ENCODE measurements around the gene RAD54L.

RAD54L gene

DNA sequence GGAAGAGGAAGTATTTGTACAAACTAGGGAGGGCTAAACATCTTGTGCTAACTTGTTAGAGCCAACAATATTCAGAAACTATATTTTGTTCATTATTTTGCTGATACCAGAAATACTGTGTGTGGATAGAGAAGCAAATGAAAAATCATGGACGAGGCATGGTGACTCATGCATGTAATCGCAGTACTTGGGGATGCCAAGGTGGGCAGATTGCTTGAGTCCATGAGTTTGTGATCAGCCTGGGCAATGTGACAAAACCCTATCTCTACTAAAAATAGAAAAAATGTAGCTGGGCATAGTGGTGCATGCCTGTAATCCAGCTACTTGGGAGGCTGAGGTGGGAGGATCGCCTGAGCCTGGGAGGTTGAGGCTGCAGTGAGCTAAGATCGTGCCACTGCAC, 42.4 kb downstream of the RAD54L start:
- ChIA-PET POLR2A (ENCODE audit: low non-redundant PET) (no interaction called here), CTCF (interaction anchor here (0.8 kb wide), 2 partner anchors 45 to 55 kb away, joined by 3 read pairs; no protein-coding TSS in a partner anchor)
- no peak for DNase-seq (ENCODE audit: low spot score)
- TF ChIP-seq, protein P1, sequence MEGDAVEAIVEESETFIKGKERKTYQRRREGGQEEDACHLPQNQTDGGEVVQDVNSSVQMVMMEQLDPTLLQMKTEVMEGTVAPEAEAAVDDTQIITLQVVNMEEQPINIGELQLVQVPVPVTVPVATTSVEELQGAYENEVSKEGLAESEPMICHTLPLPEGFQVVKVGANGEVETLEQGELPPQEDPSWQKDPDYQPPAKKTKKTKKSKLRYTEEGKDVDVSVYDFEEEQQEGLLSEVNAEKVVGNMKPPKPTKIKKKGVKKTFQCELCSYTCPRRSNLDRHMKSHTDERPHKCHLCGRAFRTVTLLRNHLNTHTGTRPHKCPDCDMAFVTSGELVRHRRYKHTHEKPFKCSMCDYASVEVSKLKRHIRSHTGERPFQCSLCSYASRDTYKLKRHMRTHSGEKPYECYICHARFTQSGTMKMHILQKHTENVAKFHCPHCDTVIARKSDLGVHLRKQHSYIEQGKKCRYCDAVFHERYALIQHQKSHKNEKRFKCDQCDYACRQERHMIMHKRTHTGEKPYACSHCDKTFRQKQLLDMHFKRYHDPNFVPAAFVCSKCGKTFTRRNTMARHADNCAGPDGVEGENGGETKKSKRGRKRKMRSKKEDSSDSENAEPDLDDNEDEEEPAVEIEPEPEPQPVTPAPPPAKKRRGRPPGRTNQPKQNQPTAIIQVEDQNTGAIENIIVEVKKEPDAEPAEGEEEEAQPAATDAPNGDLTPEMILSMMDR (conservative IDR thresholded peaks at IDR 0.05; ENCODE audit: low read depth) = no peak
- H3K27ac ChIP-seq = no peak overlapping the region

DNA sequence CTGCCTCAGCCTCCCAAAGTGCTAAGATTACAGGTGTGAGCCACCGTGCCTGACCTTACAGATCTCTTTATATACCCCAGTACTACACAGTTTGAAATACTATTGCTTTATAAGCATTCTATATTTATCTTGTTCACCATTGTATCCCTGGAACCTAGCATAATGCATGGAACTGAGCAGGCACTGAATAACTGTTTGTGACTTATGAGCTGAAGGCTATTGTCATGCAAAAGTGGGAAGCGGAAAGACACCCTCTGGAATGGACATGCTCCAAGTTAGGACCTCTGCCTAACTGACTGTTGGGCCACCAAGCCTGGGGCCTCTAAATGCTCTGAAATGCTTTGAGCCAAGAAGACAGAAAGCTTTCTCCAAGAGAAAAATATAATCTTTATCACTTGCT, 47.7 kb downstream of the RAD54L start:
- TF ChIP-seq, protein P1 (conservative IDR thresholded peaks at IDR 0.05; ENCODE audit: low read depth) = no peak

DNA sequence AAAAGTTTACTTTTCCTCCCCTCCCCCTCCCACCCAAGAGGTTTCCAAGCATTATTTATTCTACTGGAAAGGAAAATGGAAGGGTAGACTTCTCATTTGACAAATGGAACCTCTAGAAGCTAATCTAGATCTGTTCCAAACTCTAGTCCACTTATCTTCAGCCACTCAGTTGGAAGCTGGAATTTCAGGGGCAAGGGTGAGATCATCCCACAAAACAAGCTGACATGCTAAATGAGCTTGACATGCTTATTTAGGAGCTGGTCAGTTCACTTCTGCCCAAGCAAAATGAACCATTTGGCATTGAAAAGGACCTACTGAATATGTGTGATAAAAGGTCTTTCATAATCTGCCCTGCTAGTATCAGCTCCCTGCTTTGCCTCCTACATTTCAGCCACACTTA, 50.8 kb downstream of the RAD54L start:
- ChIA-PET POLR2A (ENCODE audit: low non-redundant PET) (no interaction called here), CTCF (interaction anchor here (0.6 to 1.0 kb wide), 2 partner anchors 53 to 308 kb away, joined by 3 to 5 read pairs; no protein-coding TSS in a partner anchor)
- TF ChIP-seq, protein P1 (conservative IDR thresholded peaks at IDR 0.05; ENCODE audit: low read depth) = no peak
- no peak for DNase-seq (ENCODE audit: low spot score)
- no peak overlapping the region for H3K27ac ChIP-seq

More for the DNA sequence above, 47.7 kb downstream of the RAD54L start:
- POLR2A ChIA-PET (ENCODE audit: low non-redundant PET) = no interaction called here
- H3K27ac ChIP-seq = no peak overlapping the region
- DNase-seq (ENCODE audit: low spot score) = no peak
- CTCF ChIA-PET = interaction anchor here (0.6 kb wide), 1 partner anchor 39 kb away, joined by 4 read pairs; no protein-coding TSS in a partner anchor

DNA sequence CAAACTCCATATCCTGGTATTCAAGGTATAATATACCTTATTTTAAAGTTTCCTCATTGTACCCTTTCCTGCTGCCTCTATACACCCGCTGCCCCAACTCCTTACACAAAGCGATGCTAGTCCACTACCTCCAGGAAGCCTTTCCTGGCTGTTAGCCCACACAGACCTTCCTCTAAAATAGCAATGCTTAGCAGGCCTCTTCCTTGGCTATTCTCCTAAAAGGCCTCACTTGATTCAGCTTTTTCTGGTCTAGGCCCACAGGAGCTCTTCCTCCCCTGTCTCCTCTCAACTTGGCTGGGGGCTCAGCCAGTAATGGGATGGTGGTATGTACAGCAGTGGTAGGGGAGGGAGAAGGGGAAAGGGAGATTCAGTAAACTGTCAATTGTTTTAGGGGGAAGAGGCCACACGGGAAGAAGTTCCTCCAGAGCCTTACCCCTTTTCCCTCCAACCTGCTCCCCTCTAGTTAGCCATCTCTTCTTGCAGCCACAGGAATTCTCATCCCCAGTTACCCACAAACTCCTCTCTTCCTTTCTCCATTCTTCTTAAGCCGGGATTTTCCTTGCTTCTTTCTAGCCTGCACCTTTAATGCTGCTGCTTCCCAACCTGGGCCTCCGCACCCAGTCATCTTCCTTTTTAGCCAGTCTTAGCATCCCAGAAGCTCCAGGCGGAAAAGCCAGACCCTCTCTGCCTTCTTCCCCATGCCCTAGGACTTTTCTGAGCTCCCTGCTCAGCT, 53.3 kb downstream of the RAD54L start:
- CTCF ChIA-PET = interaction anchor here (0.6 kb wide), 1 partner anchor 165 kb away, joined by 3 read pairs; no protein-coding TSS in a partner anchor
- H3K27ac ChIP-seq = peak overlapping the region; percentile 89
- POLR2A ChIA-PET (ENCODE audit: low non-redundant PET) = no interaction called here
- no peak for DNase-seq (ENCODE audit: low spot score)
- TF ChIP-seq, protein P1 (conservative IDR thresholded peaks at IDR 0.05; ENCODE audit: low read depth) = no peak

DNA sequence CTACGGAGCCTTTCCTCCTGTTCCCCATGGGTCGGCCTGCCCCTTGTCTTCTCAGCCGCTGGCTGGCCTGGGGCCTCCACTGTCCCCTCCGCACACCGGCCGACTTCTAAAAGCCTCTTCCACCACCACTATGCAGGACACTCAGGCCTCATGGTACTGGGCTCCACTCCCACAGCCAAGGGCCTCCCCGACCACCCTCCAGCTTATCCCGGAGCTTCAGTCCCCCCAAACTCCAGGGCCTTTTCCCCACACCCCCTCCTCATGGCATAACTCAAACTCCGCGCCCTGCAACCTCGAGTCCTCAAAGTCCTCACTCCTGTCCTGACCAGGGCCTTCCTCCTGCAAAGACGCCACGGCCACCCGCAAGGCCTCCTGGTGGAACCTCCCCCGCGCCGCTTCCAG, 53.8 kb downstream of the RAD54L start:
- H3K27ac ChIP-seq = peak overlapping the region; percentile 89
- POLR2A ChIA-PET (ENCODE audit: low non-redundant PET) = no interaction called here

DNA sequence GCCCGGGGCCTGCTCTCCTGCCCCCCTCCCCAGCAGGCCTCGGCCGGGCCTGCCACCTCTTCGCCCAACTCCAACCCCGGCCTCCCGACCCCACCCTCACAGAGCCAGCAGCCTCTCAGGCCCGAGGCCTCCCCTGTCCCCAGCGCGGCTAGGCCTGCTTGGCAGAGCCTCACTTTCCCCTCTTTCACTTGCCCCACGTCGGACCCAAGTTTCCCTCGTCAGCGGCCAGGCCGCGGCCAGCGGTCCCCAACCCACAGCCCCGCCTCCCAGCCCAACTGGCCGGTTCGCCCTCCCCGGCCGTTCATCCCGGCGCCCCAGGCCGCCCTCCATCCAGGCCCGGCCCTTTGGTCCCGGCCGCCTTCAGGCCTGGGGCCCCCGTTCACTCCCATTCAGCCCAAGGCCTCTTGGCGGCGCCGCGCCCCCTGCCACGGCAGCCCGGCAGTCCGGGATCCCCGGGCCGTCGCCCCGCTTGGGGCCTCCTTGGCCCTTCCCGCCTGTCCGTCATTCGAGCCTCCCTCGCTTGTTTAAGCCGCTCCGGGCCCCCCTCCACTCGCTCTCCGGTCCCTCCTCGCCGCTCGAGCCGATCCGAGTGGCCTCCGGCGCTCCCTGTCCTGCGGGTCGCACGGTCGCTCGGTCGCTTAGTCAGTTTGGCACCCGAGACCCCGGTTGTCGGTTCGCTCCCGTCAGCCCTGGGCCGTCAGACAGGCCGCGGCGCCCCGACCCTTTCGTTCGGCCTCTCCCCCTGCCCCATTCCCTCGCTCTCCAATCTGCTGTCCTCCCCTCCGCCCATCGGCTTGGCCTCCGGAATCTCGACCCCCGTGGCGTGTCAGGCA, 54.5 kb downstream of the RAD54L start:
- H3K27ac ChIP-seq = peak overlapping the region; percentile 89
- CTCF ChIA-PET = no interaction called here
- peak; percentile 51 for DNase-seq (ENCODE audit: low spot score)
- TF ChIP-seq, protein P1 (conservative IDR thresholded peaks at IDR 0.05; ENCODE audit: low read depth) = no peak
- POLR2A ChIA-PET (ENCODE audit: low non-redundant PET) = interaction anchor here (0.6 kb wide), 1 partner anchor 20 kb away, joined by 4 read pairs; no protein-coding TSS in a partner anchor

More for the DNA sequence above, 53.8 kb downstream of the RAD54L start:
- no peak for DNase-seq (ENCODE audit: low spot score)
- TF ChIP-seq, protein P1 (conservative IDR thresholded peaks at IDR 0.05; ENCODE audit: low read depth) = no peak
- CTCF ChIA-PET = interaction anchor here (0.6 kb wide), 1 partner anchor 166 kb away, joined by 3 read pairs; no protein-coding TSS in a partner anchor

Data from RWPE1 (cell line).